Testis (tissue), 2 donors: ENCODE data around the gene CEP95.

Experiments
- POLR2A ChIP-seq: fragments of 450-650 bp; IDR thresholded peaks from one replicate; pipeline ENCODE4 v1.6.1; 2017; ENCODE audit warnings: antibody characterized with exemption, mild to moderate bottlenecking, moderate library complexity
- TF ChIP-seq, protein P1 (sequence below), 3 experiments: fragments of 450-650 bp in 2 of 3; fragments of 200-600 bp in 1 of 3; sonication (generic) in 1 of 3; IDR thresholded peaks; one replicate each; pipeline ENCODE4 v1.5.1; 2016 to 2019; ENCODE audit warnings: antibody characterized with exemption in 3 of 3, mild to moderate bottlenecking in 2 of 3, moderate library complexity in 1 of 3

GRCh38 chr17:64502809-64503208 is 4.0 kb upstream of the CEP95 start:
- TF ChIP-seq, protein P1, sequence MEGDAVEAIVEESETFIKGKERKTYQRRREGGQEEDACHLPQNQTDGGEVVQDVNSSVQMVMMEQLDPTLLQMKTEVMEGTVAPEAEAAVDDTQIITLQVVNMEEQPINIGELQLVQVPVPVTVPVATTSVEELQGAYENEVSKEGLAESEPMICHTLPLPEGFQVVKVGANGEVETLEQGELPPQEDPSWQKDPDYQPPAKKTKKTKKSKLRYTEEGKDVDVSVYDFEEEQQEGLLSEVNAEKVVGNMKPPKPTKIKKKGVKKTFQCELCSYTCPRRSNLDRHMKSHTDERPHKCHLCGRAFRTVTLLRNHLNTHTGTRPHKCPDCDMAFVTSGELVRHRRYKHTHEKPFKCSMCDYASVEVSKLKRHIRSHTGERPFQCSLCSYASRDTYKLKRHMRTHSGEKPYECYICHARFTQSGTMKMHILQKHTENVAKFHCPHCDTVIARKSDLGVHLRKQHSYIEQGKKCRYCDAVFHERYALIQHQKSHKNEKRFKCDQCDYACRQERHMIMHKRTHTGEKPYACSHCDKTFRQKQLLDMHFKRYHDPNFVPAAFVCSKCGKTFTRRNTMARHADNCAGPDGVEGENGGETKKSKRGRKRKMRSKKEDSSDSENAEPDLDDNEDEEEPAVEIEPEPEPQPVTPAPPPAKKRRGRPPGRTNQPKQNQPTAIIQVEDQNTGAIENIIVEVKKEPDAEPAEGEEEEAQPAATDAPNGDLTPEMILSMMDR (IDR thresholded peaks at IDR 0.05), result no peak
- TF ChIP-seq POLR2A, result no peak
